NCI-H526 (cell line): ENCODE results near the gene RHOB.

Experiments used
- DNase-seq, 2 experiments: peaks; one replicate each; lab custom pipeline; 2025; lab: John Stamatoyannopoulos, UW

The RHOB gene

GRCh38 chr2:20436716-20437470 lies 10.0 kb upstream of the RHOB start:
- DNase-seq: peak in 1 of 2 experiments; percentile 11

DNA sequence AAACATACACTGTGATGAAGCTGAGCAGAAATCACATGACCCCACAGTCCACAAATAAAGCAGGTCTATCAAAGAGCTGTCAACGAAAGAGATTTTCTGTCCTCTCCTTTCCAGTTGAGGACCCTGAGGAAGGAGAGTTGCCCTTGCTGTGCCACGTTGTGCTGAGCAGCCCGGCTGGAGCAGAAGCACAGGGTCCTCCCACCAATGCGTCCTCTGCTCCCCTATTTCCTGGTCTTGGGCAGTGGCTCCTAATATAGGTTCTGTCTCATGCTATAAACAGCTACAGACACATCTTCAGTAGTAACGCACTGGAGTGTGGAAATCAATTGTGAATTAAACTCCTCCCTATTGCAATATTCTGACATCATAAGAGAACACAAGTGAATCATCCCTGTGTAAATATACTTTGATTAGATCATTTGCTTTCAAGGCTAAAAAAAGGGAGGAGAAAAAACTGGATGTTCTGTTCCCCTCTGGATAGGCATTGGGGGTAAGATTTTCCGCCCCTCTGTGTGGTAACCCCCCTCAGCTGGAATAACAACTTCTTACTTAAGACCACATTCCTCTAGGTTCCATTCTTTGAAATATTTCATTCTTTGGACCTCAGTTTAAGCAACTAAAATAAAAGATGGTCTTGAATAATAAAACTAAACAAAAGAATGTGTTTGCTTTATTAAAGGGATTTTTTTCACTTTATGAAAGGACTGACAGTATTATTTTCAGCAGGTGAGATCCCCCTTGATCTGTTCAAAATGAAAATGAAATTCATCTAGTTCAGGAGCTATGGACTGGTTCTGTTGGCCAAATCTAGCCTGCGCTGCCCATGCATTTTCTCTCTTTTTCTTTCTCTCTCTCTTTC lies 8.3 kb upstream of the RHOB start:
- DNase-seq: no peak

DNA sequence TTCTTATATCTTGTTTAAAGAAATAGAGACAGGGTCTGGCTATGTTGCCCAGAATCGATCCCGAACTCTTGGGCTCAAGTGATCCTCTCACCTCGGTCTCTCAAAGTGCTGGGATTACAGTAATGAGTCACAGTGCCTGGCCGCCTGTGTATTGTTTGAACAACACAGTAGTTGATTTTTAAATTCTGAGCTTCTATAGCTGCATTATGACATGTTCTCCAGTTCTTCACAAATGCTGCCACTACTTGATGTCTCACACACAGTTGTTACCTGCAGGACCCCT lies 7.7 kb upstream of the RHOB start:
- no peak for DNase-seq

- no peak for DNase-seq
These were observed 7.4 kb upstream of the RHOB start for GRCh38 chr2:20439503-20439902.

GRCh38 chr2:20440001-20440560 lies 6.8 kb upstream of the RHOB start:
- DNase-seq: no peak

GRCh38 chr2:20443276-20443920 lies 3.5 kb upstream of the RHOB start:
- peak in 1 of 2 experiments; percentile 52 for DNase-seq

- no peak for DNase-seq
These were observed 2.5 kb upstream of the RHOB start for GRCh38 chr2:20444101-20444992.

- DNase-seq: no peak
These were observed 1.6 kb upstream of the RHOB start for GRCh38 chr2:20444993-20445910.

GRCh38 chr2:20446255-20446916 lies 488 bp upstream of the RHOB start:
- no peak for DNase-seq

- peak; percentile 19 to 62 for DNase-seq
These were observed 767 bp downstream of the RHOB start for GRCh38 chr2:20447437-20448245.

DNA sequence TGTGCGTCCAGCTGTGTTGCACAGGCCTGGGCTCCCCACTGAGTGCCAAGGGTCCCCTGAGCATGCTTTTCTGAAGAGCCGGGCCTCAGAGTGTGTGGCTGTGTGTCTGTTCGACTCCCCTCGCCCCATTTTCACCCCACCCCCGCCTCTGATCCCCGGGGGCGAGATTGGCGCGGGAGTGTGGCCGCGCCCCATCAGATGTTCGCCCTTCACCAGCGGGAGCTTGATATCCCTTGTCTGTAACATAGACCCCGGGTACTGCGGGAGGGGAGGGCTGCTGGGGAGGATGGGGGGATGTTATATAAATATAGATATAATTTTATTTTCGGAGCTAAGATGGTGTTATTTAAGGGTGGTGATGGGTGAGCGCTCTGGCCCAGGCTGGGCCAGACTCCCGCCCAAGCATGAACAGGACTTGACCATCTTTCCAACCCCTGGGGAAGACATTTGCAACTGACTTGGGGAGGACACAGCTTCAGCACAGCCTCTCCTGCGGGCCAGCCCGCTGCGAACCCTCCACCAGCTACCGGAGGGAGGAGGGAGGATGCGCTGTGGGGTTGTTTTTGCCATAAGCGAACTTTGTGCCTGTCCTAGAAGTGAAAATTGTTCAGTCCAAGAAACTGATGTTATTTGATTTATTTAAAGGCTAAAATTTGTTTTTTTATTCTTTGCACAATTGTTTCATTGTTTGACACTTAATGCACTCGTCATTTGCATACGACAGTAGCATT lies 1.5 kb downstream of the RHOB start:
- peak; percentile 32 to 61 for DNase-seq

DNA sequence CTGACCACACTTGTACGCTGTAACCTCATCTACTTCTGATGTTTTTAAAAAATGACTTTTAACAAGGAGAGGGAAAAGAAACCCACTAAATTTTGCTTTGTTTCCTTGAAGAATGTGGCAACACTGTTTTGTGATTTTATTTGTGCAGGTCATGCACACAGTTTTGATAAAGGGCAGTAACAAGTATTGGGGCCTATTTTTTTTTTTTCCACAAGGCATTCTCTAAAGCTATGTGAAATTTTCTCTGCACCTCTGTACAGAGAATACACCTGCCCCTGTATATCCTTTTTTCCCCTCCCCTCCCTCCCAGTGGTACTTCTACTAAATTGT lies 2.1 kb downstream of the RHOB start:
- no peak for DNase-seq

GRCh38 chr2:20449501-20450200 lies 2.8 kb downstream of the RHOB start:
- DNase-seq: no peak

- DNase-seq: no peak
These were observed 3.5 kb downstream of the RHOB start for GRCh38 chr2:20450201-20450999.

GRCh38 chr2:20451000-20451290 lies 4.1 kb downstream of the RHOB start:
- no peak for DNase-seq

DNA sequence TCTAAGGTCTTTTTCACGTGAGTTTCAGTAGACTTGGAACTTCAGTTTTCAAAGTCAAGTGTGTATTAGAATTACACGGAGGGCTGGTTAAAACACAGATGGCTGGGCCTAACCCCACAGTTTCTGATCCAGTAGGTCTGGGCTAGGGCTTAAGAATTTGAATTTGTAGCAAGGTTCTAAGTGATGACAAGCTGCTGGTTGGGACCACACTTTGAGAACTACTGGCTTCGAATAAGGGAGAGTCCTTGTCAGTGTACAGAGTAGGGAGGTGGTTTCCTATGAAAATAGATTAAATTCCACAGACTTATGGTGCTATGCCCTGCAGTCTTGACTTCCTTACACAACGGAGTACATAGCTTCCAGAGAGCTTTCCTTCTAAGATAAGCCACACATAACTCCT lies 4.5 kb downstream of the RHOB start:
- no peak for DNase-seq

GRCh38 chr2:20451761-20452499 lies 5.1 kb downstream of the RHOB start:
- no peak for DNase-seq
